GM13977 (cell line): ENCODE measurements around the gene KLHL41.
"Not testable (repeated sequence)": the region's sequence is repeated elsewhere in the genome, so short reads cannot be mapped to it uniquely, and the experiment has no call there.

Source experiments
- DNase-seq: peaks from one replicate; pipeline ENCODE4 v3.0.0; 2012; ENCODE audit warnings: low spot score
- CTCF ChIP-seq: IDR thresholded peaks from 2 replicates; pipeline ENCODE4 v1.5.1; 2012; ENCODE audit warnings: mild to moderate bottlenecking, control low read depth; ENCODE audit not compliant: insufficient read depth; ENCODE audit errors: extremely low read depth, missing control alignments
- in situ Hi-C: fragments of 300-500 bp; cut with MboI; formaldehyde crosslinking; loops from one replicate; pipeline ENCODE4 v1.12.0; 2022; ENCODE audit warnings: low sequenced_read_pairs, low pct_unique_long_range_greater_than_20kb, mixed read lengths, inconsistent platforms; ENCODE audit not compliant: unreplicated experiment

KLHL41 gene

GRCh38 chr2:169569948-169570347 is 60.4 kb downstream of the KLHL41 start:
- TF ChIP-seq CTCF: no peak
- in situ Hi-C loops: no loop called here
- no peak for DNase-seq

- in situ Hi-C loops, DNase-seq: not testable (repeated sequence)
Measured at GRCh38 chr2:169570752-169571151, 61.2 kb downstream of the KLHL41 start.

- no peak for TF ChIP-seq CTCF
- no peak for DNase-seq
- in situ Hi-C loops: no loop called here
Measured at GRCh38 chr2:169571571-169571970, 62.1 kb downstream of the KLHL41 start.

- TF ChIP-seq CTCF: no peak
- in situ Hi-C loops: no loop called here
- no peak for DNase-seq
Measured at GRCh38 chr2:169572189-169572588, 62.7 kb downstream of the KLHL41 start.

- in situ Hi-C loops: no loop called here
- no peak for DNase-seq
- TF ChIP-seq CTCF: no peak
Measured at GRCh38 chr2:169572821-169573159, 63.3 kb downstream of the KLHL41 start.

GRCh38 chr2:169573160-169573973 is 63.9 kb downstream of the KLHL41 start, which contains the start of gene FASTKD1:
Gene FASTKD1 (minus strand): TSS chr2:169573865. CDS start chr2:169572029, 1,836 bp downstream.
- peak; percentile 90 for DNase-seq
- no peak for TF ChIP-seq CTCF
- in situ Hi-C loops: no loop called here

GRCh38 chr2:169573974-169574299 is 64.4 kb downstream of the KLHL41 start:
- peak; percentile 27 for DNase-seq
- no peak for TF ChIP-seq CTCF
- in situ Hi-C loops: no loop called here

GRCh38 chr2:169574539-169574938 is 65.0 kb downstream of the KLHL41 start:
- in situ Hi-C loops: not testable (repeated sequence)

GRCh38 chr2:169575264-169575663 is 65.8 kb downstream of the KLHL41 start:
- DNase-seq, in situ Hi-C loops: not testable (repeated sequence)

More at GRCh38 chr2:169574539-169574938, 65.0 kb downstream of the KLHL41 start:
- DNase-seq: not testable (repeated sequence)
